Measurements from ENCODE around the gene FBXL7. TPM values are rescaled to one million over a fixed set of nuclear protein-coding genes. Genes with fewer than 3 reads are reported as not detected.

FBXL7 gene
- total and polyA plus RNA-seq, 4 donors = 0.24 to 1.4 (median 1.2) TPM

DNA sequence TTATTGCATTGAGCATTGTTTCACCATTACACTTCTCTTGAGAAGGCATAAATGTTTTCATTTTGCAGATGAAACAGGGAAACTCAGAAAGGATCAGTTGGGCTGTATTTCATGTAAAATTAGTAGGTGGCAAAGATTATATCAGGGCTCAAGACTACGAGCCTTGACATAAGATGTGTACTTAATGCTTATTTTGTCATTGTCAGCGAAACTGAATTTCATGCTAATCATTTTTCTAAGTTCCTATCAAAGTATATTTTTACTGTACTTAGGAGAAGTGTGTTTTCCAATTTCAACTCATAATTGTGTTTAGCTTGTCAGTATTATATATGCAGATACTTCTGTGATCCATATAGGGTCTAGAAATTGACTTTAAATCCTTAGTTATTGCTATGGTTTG lies 123.8 kb downstream of the FBXL7 start:
- 90% methylated on average over 2 of the region's 2 CpGs for WGBS
- no peak for TF ChIP-seq JUND (IDR thresholded peaks at IDR 0.05)
- no peak for TF ChIP-seq RAD21 (IDR thresholded peaks at IDR 0.05)
- no peak for TF ChIP-seq ZBTB33 (IDR thresholded peaks at IDR 0.05)
- no peak for TF ChIP-seq REST (IDR thresholded peaks at IDR 0.05)
- TF ChIP-seq FOXA2 (IDR thresholded peaks at IDR 0.05) = no peak
- TF ChIP-seq HNF4G (IDR thresholded peaks at IDR 0.05) = no peak
- TF ChIP-seq HNF4A (conservative IDR thresholded peaks at IDR 0.05) = no peak
- TF ChIP-seq FOXA1 (IDR thresholded peaks at IDR 0.05) = no peak
- no peak for TF ChIP-seq NR2F2 (IDR thresholded peaks at IDR 0.05)
- TF ChIP-seq, protein P1, sequence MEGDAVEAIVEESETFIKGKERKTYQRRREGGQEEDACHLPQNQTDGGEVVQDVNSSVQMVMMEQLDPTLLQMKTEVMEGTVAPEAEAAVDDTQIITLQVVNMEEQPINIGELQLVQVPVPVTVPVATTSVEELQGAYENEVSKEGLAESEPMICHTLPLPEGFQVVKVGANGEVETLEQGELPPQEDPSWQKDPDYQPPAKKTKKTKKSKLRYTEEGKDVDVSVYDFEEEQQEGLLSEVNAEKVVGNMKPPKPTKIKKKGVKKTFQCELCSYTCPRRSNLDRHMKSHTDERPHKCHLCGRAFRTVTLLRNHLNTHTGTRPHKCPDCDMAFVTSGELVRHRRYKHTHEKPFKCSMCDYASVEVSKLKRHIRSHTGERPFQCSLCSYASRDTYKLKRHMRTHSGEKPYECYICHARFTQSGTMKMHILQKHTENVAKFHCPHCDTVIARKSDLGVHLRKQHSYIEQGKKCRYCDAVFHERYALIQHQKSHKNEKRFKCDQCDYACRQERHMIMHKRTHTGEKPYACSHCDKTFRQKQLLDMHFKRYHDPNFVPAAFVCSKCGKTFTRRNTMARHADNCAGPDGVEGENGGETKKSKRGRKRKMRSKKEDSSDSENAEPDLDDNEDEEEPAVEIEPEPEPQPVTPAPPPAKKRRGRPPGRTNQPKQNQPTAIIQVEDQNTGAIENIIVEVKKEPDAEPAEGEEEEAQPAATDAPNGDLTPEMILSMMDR (IDR thresholded peaks at IDR 0.05; ENCODE audit: low read depth, low read length, missing input control) = no peak
- TF ChIP-seq EGR1 (IDR thresholded peaks at IDR 0.05; ENCODE audit: low read depth in 2 of 2) = no peak
- no peak for TF ChIP-seq RXRA (IDR thresholded peaks at IDR 0.05)
- TF ChIP-seq MAX (IDR thresholded peaks at IDR 0.05) = no peak
- TF ChIP-seq SP1 (IDR thresholded peaks at IDR 0.05) = no peak
- no peak for TF ChIP-seq TAF1 (conservative IDR thresholded peaks at IDR 0.05)
- no peak overlapping the region for H3K9ac ChIP-seq (ENCODE audit: low read depth in 1 of 2, low read length in 2 of 2)
- no peak overlapping the region for H3K4me3 ChIP-seq (ENCODE audit: low read depth in 1 of 3, low read length in 3 of 3)
- peaks cover 0 to 2% (median 0%) of the 10 kb centered on the region in 4 donors for H3K27me3 ChIP-seq (ENCODE audit: control insufficient read depth in 4 of 4, insufficient read depth in 4 of 4, low read length in 3 of 4)
- no peaks in the 10 kb centered on the region for H3K4me1 ChIP-seq (ENCODE audit: control insufficient read depth in 4 of 4, insufficient read depth in 4 of 4, low read length in 3 of 4)
- H3K9me3 ChIP-seq (ENCODE audit: control insufficient read depth in 4 of 4, low read length in 3 of 4) = no peaks in the 10 kb centered on the region
- DNase-seq (ENCODE audit: low spot score) = no peak
- H3K36me3 ChIP-seq (ENCODE audit: control insufficient read depth in 4 of 4, insufficient read depth in 3 of 4, low read depth in 1 of 4, low read length in 3 of 4) = no peaks in the 10 kb centered on the region
- H3K27ac ChIP-seq (ENCODE audit: low read depth in 1 of 2, low read length in 2 of 2) = no peak overlapping the region

GRCh38 chr5:15627109-15627508 lies 127.1 kb downstream of the FBXL7 start:
- Histone ChIP-seq H3K36me3 (ENCODE audit: control insufficient read depth in 4 of 4, insufficient read depth in 3 of 4, low read depth in 1 of 4, low read length in 3 of 4) (no peaks in the 10 kb centered on the region), H3K9me3 (ENCODE audit: control insufficient read depth in 4 of 4, low read length in 3 of 4) (no peaks in the 10 kb centered on the region), H3K4me3 (ENCODE audit: low read depth in 1 of 3, low read length in 3 of 3) (no peak overlapping the region), H3K27ac (ENCODE audit: low read depth in 1 of 2, low read length in 2 of 2) (no peak overlapping the region), H3K27me3 (ENCODE audit: control insufficient read depth in 4 of 4, insufficient read depth in 4 of 4, low read length in 3 of 4) (peaks cover 0 to 2% (median 0%) of the 10 kb centered on the region in 4 donors), H3K9ac (ENCODE audit: low read depth in 1 of 2, low read length in 2 of 2) (no peak overlapping the region), H3K4me1 (ENCODE audit: control insufficient read depth in 4 of 4, insufficient read depth in 4 of 4, low read length in 3 of 4) (no peaks in the 10 kb centered on the region)
- WGBS = 91% methylated on average over 2 of the region's 2 CpGs
- DNase-seq (ENCODE audit: low spot score) = no peak
- TF ChIP-seq HNF4G (IDR thresholded peaks at IDR 0.05) (no peak), ZBTB33 (IDR thresholded peaks at IDR 0.05) (no peak), EGR1 (IDR thresholded peaks at IDR 0.05; ENCODE audit: low read depth in 2 of 2) (no peak), YY1 (IDR thresholded peaks at IDR 0.05) (no peak), NR2F2 (IDR thresholded peaks at IDR 0.05) (no peak), RXRA (IDR thresholded peaks at IDR 0.05) (no peak), GABPA (IDR thresholded peaks at IDR 0.05 in 1 of 2, conservative IDR thresholded peaks at IDR 0.05 in 1 of 2) (no peak), FOXA1 (IDR thresholded peaks at IDR 0.05) (no peak), REST (IDR thresholded peaks at IDR 0.05) (no peak), TAF1 (conservative IDR thresholded peaks at IDR 0.05) (no peak)
- TF ChIP-seq, protein P2, sequence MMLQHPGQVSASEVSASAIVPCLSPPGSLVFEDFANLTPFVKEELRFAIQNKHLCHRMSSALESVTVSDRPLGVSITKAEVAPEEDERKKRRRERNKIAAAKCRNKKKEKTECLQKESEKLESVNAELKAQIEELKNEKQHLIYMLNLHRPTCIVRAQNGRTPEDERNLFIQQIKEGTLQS (IDR thresholded peaks at IDR 0.05) = no peak

Data from liver (tissue), 9 donors.